HG03045 (cell line): ENCODE measurements around the gene C11orf21.

Experiments used
- ATAC-seq: cut with Tn5 transposase; IDR thresholded peaks from one replicate; pipeline ENCODE4 v1.9.1; 2021; ENCODE audit warnings: mild to moderate bottlenecking, moderate library complexity; ENCODE audit not compliant: unreplicated experiment

C11orf21 gene

DNA sequence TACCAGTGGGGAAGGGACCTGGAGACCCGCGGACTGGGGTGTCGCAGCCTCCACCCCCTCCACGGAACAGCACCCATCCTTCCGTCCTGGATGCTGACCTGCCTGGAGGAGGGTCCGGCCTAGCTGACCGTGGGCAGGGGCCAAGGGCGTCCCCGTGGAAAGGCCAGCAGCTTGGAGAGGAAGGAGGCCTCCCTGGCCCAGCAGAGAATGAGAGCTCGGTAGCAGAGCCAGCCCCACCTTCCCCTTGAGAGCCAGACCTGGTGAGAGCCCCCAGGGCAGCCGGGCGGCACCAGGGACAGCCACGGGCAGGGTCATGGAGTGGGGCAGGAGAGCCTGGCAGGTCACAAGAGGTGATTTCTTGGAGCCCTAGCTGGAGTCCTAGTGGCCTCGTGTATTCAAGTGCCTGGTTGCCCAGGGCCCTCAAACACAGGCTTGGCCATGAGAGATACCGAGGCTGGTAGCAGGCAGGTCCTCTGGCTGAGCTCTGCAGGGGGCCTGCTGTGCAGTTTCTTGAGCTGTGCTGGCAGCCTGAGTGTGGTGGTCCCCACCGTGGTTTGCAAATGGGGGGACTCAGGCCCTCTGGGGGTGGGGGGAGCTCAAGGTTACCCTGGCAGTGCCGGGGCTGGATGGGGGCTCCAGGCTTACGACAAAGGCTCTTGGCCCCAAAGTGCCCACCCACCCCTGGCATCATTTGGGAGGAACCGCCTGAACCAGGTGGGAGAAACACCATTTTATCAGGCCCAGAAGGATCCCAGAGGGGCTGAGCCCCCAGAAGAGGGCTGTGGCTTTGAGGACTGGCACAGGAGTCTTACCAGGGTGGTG lies 7.7 kb upstream of the C11orf21 start:
- no peak for ATAC-seq

DNA sequence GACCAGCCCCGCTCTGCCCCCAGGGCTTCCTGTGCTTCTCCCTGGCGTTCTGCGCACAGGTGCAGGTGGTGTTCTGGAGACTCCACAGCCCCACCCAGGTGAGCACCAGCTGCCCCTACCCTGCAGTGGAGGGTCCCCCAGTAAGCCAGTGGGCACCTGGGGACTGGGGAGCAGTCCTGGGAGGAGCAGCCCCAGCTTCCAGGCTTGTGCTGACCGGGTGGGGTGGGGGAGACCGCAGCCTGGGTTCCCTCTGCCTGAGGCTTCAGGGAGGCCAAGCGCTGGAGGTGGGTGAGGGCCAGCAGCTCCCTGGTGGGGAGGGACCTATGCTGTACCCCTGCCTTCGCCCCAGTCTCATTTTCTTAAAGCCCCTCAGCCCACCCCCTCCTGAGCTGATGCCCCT lies 7.0 kb upstream of the C11orf21 start:
- no peak for ATAC-seq

DNA sequence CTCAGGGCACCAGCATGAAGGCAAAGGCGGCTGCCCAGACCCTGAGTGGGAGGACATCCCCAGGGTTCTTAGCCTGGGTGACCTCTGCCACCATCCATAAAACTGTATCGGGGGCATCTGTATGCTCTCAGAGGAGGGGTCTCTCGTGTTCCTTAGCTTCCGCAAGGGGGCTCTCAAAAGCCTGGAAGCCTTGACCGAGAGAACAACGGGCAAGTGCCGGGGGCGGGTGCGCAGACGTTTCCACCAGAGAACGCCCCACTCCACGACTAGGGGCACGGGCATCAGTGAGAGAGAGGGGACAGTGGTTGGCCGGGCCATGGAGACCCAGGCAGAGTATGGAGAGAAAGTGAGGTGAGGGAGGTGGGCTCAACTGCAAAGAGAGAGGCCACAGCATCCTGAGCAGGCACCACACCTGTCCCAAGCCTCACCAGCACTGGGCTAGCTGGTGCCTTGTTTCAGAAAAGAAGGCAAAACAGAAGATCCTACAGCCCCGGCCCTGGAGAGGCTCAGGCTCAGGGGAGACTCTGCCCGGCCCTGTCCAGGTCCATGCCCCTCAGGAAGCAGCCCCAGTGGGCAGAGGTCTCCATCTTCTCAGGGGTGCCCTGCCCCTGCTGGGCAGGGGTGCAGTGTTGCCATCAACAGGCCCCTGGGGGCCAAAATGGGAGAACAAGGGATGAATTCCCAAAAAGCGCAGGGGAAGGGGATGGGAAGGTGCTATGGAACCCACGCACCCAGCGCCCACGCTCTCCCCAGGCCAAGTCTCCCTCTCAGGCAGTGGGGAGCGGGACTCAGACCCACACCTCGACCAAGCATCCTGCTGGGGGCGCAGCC lies 6.0 kb upstream of the C11orf21 start:
- no peak for ATAC-seq

DNA sequence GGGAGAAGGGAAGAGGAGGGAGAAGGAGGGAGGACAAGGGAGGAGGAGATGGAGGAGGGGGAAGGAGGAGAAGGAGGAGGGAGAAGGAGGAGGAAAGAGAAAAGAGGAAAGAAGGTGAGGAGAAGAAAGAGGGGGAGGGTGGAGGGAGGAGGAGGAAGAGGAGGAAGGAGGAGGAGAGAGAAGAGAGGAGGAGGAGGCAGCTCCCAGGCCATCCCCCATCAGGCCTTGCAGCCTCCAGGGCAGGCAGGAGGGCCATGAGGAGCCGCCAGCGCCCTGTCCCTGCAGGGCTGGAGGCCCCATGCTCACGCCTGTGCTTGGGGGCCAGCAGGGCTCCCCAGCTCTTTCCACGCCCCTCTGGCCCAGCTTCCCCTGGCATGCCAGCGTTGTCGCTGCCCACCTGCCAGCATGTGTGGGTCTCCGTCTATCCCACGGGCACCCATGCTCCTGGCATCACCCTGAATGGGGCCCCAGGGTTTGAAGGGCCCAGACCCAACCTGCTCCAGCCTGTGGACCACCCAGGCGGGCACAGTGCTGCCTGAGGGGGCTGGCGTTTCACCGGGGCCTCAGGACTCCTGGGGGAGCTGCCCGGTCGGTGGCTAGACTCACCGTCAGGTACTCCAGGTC lies 5.3 kb upstream of the C11orf21 start:
- no peak for ATAC-seq

DNA sequence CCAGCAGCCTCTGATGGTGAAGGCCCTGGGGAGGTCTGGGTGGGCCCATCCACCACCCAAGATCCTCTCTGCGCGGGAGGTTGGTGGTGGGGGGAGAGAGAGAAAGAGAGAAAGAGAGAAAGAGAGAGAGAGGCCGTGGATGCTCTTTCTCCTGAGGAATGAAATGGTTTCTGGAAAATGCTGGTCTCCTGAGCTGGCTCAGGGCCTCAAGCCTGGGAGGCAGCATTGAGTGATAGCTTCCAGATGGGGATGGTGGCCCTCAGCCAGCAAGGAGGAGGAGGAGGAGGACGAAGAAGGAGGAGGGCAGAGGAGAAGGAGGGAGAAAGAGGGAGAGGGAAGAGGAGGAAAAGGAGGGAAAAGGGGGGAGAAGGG lies 4.7 kb upstream of the C11orf21 start:
- ATAC-seq = no peak

DNA sequence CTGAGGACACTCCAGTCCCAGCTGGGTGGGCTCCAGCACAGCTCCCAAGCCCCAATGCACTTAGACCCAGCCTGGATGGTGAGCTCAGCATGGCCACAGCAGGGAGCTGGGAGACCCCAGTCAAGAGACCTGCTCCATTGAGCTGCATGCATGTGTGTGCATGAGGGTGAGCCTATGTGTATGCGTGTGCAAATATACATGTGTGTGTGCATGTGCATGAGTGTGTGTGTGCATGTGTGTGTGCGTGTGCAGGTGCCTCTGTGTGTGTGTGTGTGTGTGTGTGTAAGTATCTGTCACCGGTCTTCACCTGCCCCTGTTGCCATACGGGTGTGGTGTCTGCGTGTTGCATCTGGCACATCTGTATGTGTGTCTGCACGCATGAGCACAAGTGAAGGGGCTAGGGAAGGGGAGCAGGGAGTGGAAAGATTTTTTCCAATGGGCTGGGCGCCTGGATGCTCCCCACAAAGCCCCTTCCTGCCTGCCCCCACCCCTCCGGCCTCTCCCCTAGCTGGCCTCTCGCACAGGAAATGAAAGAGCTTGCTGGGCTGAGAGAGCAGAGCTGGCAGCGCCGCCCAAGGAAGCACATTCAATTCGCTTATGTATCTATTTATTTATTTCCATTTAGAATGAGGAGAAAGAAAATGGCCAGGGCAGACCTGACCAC lies 4.2 kb upstream of the C11orf21 start:
- ATAC-seq = no peak

- ATAC-seq = no peak
These were observed 3.5 kb upstream of the C11orf21 start for GRCh38 chr11:2305140-2305778.

- ATAC-seq = no peak
These were observed 2.9 kb upstream of the C11orf21 start for GRCh38 chr11:2304506-2305139.

GRCh38 chr11:2303627-2304505 lies 2.1 kb upstream of the C11orf21 start:
- ATAC-seq = no peak

DNA sequence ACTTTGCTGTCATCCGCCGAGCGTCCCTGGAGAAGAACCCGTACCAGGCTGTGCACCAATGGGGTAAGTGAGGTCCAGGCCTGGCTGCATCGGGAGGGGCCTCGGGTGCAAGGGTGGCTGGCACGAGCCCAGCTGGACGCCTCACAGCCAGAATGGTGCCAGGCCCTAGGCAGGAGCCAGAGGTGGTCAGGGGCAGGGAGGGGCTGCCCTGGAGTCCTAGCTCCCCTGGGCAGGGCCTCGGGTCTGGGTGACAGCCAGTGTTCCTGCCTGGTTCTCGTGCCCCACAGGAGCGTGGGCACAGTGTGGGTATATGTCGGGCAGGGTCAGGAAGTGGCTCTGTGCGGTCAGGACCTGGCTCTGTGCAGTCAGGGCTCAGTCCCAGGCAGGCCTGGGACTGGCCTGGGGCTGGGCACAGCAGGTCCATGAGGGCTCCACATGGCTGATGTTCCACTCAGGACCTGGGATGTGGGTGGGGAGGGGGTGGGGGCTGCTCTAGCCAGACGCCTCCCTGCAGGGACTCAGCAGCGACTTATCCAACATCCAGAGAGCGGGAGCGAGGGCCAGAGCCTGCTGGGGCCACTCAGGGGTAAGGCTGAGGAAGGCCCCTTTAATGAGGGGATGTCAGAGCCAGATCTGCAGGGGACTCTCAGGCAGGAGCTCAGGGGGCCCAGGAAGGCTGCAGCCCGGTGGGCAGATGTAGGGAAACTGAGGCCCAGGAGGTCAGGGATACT lies 1.3 kb upstream of the C11orf21 start:
- no peak for ATAC-seq

DNA sequence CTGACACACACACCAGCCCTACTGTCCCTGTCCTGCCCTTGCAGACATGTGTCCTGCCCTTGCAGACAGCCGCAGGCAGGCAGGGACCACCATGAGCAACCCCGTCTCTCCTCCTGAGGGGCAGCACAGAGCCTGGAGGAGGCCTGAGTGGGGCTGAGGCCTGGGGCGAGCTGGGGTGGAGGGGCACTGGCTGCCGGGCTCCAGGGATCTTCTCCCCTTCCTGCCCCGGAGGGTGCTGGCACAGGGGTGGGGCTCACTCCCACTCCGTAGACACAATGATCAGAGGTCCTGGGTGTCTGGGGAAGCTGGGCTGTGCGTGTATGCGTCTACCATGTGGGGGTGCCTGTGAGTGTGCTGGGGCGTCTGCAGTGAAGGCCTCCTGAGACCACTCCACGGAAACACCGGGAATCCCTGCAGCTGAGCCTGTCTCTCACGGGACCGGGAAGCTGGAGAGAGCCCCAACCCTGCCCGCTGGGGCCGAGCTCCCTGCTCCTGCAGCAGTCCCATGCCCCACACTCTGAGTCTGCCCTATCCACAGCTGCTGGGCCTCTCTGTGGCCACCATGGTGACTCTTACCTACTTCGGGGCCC lies 683 bp upstream of the C11orf21 start:
- no peak for ATAC-seq

DNA sequence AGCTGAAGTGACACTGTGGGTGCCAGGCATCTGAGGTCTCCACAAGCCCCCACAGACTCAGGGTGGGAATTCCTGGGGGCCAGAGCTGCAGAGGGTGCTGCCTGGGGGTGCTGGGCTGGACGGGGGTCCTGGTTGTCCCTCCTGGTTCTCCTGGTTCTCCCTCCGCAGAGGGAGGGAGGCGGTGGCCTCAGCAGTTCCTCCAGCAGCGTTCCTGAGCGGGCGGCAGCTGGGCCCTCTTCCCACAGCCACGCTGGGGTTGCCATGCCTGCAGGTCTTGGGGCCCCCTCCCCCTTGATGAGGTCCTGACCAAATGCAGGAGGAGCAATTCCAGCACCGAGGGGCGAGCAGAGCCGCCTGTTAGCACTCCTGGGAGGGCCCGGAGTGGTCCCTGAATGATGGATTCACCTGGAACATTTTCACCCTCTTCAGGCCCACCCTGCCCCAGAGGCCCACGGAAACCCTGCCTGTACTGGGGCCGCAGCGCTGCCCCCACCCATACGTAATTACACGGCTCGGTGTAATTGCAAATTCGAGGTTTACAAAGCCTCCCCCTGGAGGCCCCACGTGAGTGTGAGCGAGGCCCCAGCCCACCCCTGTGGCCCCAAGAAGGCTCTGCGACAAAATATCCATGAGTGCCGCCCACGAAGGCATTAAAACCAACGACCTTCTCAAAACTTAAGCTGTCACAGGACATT lies 635 bp downstream of the C11orf21 start:
- ATAC-seq = no peak

DNA sequence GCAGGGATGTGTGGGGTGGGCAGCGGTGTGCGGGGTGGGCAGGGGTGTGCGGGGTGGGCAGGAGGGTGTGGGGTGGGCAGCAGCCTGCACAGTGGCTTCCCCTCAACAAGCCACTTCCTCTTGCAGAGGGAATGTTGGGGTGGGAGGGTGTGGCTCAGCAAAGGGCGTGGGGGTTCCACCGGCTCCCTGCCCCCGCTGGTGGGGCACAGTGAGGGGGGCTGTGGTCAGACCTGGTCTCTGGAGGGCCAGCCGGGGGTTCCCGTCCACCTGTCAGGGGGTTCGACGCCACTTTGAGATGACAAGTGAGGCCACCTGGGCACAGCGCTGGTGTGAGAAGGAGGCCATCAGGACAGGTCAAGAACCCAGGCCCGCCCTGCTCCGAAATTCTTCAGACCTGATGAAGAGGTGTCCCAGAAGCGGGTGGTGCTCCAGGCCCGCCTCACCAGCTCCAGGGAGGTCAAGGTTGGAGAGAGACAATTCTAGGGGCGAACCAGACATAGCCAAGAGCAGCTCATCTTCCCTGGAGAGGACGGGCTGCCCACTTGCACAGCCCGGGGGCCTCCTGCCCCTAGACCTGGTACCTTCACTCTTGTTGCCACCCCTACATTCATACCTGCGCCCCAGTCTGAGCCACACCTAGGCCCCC lies 1.3 kb downstream of the C11orf21 start:
- ATAC-seq = no peak

DNA sequence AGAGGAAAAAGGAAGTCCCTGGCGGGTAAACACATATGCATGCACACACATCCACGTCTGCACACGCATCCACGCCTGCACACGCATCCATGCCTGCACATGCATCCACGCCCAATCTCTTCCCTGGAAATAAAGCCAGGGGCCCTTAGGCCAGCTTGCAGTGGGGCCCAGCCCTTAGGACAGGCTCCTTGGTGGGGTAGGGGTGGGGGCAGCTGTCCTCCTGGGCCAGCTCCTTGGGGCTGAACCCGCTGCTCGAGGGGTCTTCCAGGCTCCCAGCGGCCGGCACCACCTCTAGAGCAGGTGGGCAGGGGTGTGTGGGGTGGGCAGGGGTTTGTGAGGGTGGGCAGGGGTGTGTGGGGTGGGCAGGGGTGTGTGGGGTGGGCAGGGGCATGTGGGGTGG lies 1.9 kb downstream of the C11orf21 start:
- ATAC-seq = no peak

- ATAC-seq = no peak
These were observed 2.6 kb downstream of the C11orf21 start for GRCh38 chr11:2298795-2299761.
